ENCODE results near the gene IFI35.
"Not testable (repeated sequence)": the region's sequence is repeated elsewhere in the genome, so short reads cannot be mapped to it uniquely, and the experiment has no call there.

IFI35 gene

DNA sequence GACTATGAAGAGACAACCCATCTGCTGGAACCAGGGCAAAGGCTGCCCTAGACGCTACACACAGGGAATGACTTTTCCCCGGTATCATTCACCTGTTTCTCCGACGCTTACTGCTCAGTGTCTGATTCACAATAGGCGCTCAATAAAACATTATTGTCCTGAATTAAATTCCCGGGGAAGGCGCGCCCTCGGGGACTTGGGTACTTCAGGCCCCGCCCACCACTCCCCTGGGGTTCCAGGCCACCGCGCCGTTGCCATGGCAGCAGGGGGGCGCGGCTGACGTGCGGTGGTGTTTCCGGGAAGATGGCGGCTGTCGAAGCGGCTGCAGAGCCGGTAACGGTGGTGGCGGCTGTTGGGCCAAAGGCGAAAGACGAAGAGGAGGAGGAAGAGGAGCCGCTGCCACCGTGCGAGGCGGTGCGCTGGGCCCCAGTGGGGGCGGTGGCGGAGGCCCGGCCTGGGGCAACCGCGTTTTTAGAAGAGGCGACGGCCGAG is 26.3 kb upstream of the IFI35 start, which contains the start of gene RUNDC1:
Gene RUNDC1, plus strand, starts transcription at position 292 of the 492 bp plus-strand sequence. Its CDS starts 12 bp downstream, at position 304.
- Histone ChIP-seq H3K4me1 (ENCODE audit: control insufficient read depth in 5 of 5, insufficient read depth in 5 of 5, low read length in 5 of 5) (peaks cover 0 to 42% (median 38%) of the 10 kb centered on the region in 5 donors), H3K9ac (ENCODE audit: low read length in 5 of 5) (peak within 1 kb of the TSS; percentile 53 to 89 (median 87)), H3K4me3 (ENCODE audit: low read depth in 1 of 5, low read length in 5 of 5) (peak within 1 kb of the TSS; percentile 82 to 95 (median 88)), H3K36me3 (ENCODE audit: control insufficient read depth in 5 of 5, insufficient read depth in 5 of 5, low read length in 5 of 5) (no peaks in the 10 kb centered on the region), H3K27ac (ENCODE audit: low read depth, low read length) (peak within 1 kb of the TSS; percentile 69), H3K9me3 (ENCODE audit: control insufficient read depth in 5 of 5, low read length in 5 of 5) (no peaks in the 10 kb centered on the region), H3K27me3 (ENCODE audit: control insufficient read depth in 5 of 5, insufficient read depth in 4 of 5, low read length in 5 of 5) (no peaks in the 10 kb centered on the region)

DNA sequence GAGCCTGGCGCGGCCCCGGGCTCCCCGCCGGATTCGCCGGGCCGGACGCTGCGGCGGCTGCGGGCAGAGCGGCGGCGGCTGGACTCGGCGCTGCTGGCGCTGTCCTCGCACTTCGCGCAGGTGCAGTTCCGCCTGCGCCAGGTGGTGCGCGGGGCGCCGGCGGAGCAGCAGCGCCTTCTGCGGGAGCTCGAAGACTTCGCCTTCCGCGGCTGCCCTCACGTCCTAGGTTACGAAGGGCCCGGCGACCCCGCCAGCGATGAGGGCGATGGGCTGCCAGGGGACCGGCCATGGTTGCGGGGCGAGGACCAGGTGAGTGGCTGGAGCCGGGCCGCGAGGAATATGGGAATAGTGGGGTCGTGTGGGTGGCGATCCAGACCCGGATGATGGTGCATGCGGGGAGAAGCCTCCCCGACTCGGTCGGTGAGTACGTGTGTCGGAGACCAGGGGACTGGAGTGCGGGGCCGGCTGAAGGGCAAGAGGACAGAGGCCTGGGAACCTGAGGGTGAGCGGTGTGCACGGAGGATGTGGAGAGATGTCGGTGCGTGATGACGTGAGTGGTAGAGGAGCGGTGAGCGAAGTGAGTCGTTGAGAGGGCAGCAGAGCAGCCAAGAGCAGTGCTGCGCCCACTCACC is 25.7 kb upstream of the IFI35 start:
- peak overlapping the region; percentile 69 for H3K27ac ChIP-seq (ENCODE audit: low read depth, low read length)
- no peaks in the 10 kb centered on the region for H3K27me3 ChIP-seq (ENCODE audit: control insufficient read depth in 5 of 5, insufficient read depth in 4 of 5, low read length in 5 of 5)
- H3K36me3 ChIP-seq (ENCODE audit: control insufficient read depth in 5 of 5, insufficient read depth in 5 of 5, low read length in 5 of 5) = no peaks in the 10 kb centered on the region
- H3K9ac ChIP-seq (ENCODE audit: low read length in 5 of 5) = peak overlapping the region; percentile 53 to 89 (median 87)
- H3K9me3 ChIP-seq (ENCODE audit: control insufficient read depth in 5 of 5, low read length in 5 of 5) = no peaks in the 10 kb centered on the region
- H3K4me3 ChIP-seq (ENCODE audit: low read depth in 1 of 5, low read length in 5 of 5) = peak overlapping the region; percentile 82 to 95 (median 88)
- H3K4me1 ChIP-seq (ENCODE audit: control insufficient read depth in 5 of 5, insufficient read depth in 5 of 5, low read length in 5 of 5) = peaks cover 0 to 46% (median 43%) of the 10 kb centered on the region in 5 donors

GRCh38 chr17:42982266-42982665 is 24.3 kb upstream of the IFI35 start:
- Histone ChIP-seq H3K36me3 (ENCODE audit: control insufficient read depth in 5 of 5, insufficient read depth in 5 of 5, low read length in 5 of 5) (peaks cover 0 to 4% (median 3%) of the 10 kb centered on the region in 5 donors), H3K9me3 (ENCODE audit: control insufficient read depth in 5 of 5, low read length in 5 of 5) (no peaks in the 10 kb centered on the region), H3K4me1 (ENCODE audit: control insufficient read depth in 5 of 5, insufficient read depth in 5 of 5, low read length in 5 of 5) (peaks cover 0 to 56% (median 54%) of the 10 kb centered on the region in 5 donors), H3K27ac (ENCODE audit: low read depth, low read length) (no peak overlapping the region), H3K4me3 (ENCODE audit: low read depth in 1 of 5, low read length in 5 of 5) (peak overlapping the region in 2 of 5 donors; percentile 88 to 90), H3K9ac (ENCODE audit: low read length in 5 of 5) (no peak overlapping the region), H3K27me3 (ENCODE audit: control insufficient read depth in 5 of 5, insufficient read depth in 4 of 5, low read length in 5 of 5) (no peaks in the 10 kb centered on the region)

DNA sequence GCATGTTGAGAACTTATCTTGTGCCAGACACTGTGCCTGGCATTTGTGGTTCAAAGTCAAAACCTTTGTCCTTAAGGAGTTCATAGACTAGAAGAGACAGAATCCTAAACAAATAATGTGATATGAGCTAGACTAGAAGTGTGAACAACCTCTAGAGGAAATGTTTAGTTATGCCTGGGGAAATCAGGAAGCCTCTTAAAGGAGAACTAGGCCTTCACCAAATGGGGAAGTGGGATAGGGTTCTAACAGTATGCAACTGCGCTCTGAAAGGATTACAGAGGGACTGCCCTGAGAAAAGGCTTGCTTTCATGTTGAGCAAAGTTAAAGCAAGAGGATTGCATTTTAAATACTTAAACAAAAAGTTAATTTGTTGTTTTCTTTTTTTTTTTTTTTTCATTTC is 21.4 kb upstream of the IFI35 start:
- peaks cover 5 to 31% (median 25%) of the 10 kb centered on the region in 5 donors for H3K36me3 ChIP-seq (ENCODE audit: control insufficient read depth in 5 of 5, insufficient read depth in 5 of 5, low read length in 5 of 5)
- no peaks in the 10 kb centered on the region for H3K9me3 ChIP-seq (ENCODE audit: control insufficient read depth in 5 of 5, low read length in 5 of 5)
- no peaks in the 10 kb centered on the region for H3K27me3 ChIP-seq (ENCODE audit: control insufficient read depth in 5 of 5, insufficient read depth in 4 of 5, low read length in 5 of 5)
- H3K4me1 ChIP-seq (ENCODE audit: control insufficient read depth in 5 of 5, insufficient read depth in 5 of 5, low read length in 5 of 5) = peaks cover 0 to 60% (median 53%) of the 10 kb centered on the region in 5 donors
- H3K9ac ChIP-seq (ENCODE audit: low read length in 5 of 5) = no peak overlapping the region
- no peak overlapping the region for H3K4me3 ChIP-seq (ENCODE audit: low read depth in 1 of 5, low read length in 5 of 5)
- H3K27ac ChIP-seq (ENCODE audit: low read depth, low read length) = peak overlapping the region; percentile 8

DNA sequence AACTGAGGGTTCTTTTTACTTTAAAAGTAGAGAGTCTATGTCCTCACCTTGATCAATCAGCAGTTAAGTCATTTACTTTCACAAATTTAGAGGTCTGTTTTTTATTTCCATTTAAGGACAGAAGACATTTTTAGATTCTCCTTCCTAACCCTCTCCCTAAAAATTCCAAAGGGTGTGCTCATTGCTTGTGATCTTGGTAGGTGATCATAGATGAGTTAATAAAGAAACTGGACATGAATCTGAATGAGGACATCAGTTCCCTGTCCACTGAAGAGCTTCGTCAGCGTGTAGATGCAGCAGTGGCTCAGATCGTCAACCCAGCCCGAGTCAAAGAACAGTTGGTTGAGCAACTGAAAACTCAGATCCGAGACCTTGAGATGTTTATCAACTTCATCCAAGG is 17.4 kb upstream of the IFI35 start:
- Histone ChIP-seq H3K27ac (ENCODE audit: low read depth, low read length) (no peak overlapping the region), H3K4me3 (ENCODE audit: low read depth in 1 of 5, low read length in 5 of 5) (no peak overlapping the region), H3K9me3 (ENCODE audit: control insufficient read depth in 5 of 5, low read length in 5 of 5) (no peaks in the 10 kb centered on the region), H3K36me3 (ENCODE audit: control insufficient read depth in 5 of 5, insufficient read depth in 5 of 5, low read length in 5 of 5) (peaks cover 9 to 68% (median 53%) of the 10 kb centered on the region in 5 donors), H3K9ac (ENCODE audit: low read length in 5 of 5) (no peak overlapping the region), H3K4me1 (ENCODE audit: control insufficient read depth in 5 of 5, insufficient read depth in 5 of 5, low read length in 5 of 5) (peaks cover 0 to 42% (median 31%) of the 10 kb centered on the region in 5 donors), H3K27me3 (ENCODE audit: control insufficient read depth in 5 of 5, insufficient read depth in 4 of 5, low read length in 5 of 5) (no peaks in the 10 kb centered on the region)

GRCh38 chr17:42989726-42990652 is 16.6 kb upstream of the IFI35 start:
- Histone ChIP-seq H3K9ac (ENCODE audit: low read length in 5 of 5) (no peak overlapping the region), H3K4me3 (ENCODE audit: low read depth in 1 of 5, low read length in 5 of 5) (no peak overlapping the region), H3K27me3 (ENCODE audit: control insufficient read depth in 5 of 5, insufficient read depth in 4 of 5, low read length in 5 of 5) (no peaks in the 10 kb centered on the region), H3K27ac (ENCODE audit: low read depth, low read length) (no peak overlapping the region), H3K4me1 (ENCODE audit: control insufficient read depth in 5 of 5, insufficient read depth in 5 of 5, low read length in 5 of 5) (peaks cover 0 to 33% (median 23%) of the 10 kb centered on the region in 5 donors), H3K9me3 (ENCODE audit: control insufficient read depth in 5 of 5, low read length in 5 of 5) (no peaks in the 10 kb centered on the region), H3K36me3 (ENCODE audit: control insufficient read depth in 5 of 5, insufficient read depth in 5 of 5, low read length in 5 of 5) (peaks cover 9 to 74% (median 53%) of the 10 kb centered on the region in 5 donors)

- no peak overlapping the region for H3K27ac ChIP-seq (ENCODE audit: low read depth, low read length)
- peaks cover 9 to 74% (median 53%) of the 10 kb centered on the region in 5 donors for H3K36me3 ChIP-seq (ENCODE audit: control insufficient read depth in 5 of 5, insufficient read depth in 5 of 5, low read length in 5 of 5)
- no peaks in the 10 kb centered on the region for H3K27me3 ChIP-seq (ENCODE audit: control insufficient read depth in 5 of 5, insufficient read depth in 4 of 5, low read length in 5 of 5)
- H3K9ac ChIP-seq (ENCODE audit: low read length in 5 of 5) = no peak overlapping the region
- H3K4me3 ChIP-seq (ENCODE audit: low read depth in 1 of 5, low read length in 5 of 5) = no peak overlapping the region
- no peaks in the 10 kb centered on the region for H3K9me3 ChIP-seq (ENCODE audit: control insufficient read depth in 5 of 5, low read length in 5 of 5)
- peaks cover 0 to 21% (median 12%) of the 10 kb centered on the region in 5 donors for H3K4me1 ChIP-seq (ENCODE audit: control insufficient read depth in 5 of 5, insufficient read depth in 5 of 5, low read length in 5 of 5)
These were observed 15.1 kb upstream of the IFI35 start for GRCh38 chr17:42991471-42991870.

DNA sequence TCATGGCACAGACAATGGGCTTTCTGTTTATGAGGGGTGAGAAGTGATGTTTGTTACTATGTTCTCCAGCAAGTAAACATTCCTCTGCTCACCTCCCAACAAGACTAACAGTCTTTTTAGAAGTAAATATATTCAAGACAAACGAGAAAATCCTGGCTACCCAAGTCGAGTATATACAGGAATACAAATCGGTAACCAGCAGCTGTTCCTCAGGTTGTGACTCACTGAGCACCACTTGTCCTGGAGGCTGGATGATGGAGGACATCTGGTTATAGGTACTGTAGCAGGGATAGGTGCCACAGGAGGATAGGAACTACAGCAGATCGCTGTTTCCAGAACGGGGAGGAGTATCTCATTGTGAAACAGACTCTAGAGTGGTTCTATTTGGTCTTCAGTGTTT is 13.7 kb upstream of the IFI35 start:
- Histone ChIP-seq H3K36me3 (ENCODE audit: control insufficient read depth in 5 of 5, insufficient read depth in 5 of 5, low read length in 5 of 5) (peaks cover 9 to 67% (median 47%) of the 10 kb centered on the region in 5 donors), H3K4me1 (ENCODE audit: control insufficient read depth in 5 of 5, insufficient read depth in 5 of 5, low read length in 5 of 5) (peaks cover 0 to 14% (median 8%) of the 10 kb centered on the region in 5 donors), H3K27ac (ENCODE audit: low read depth, low read length) (no peak overlapping the region), H3K9ac (ENCODE audit: low read length in 5 of 5) (no peak overlapping the region), H3K27me3 (ENCODE audit: control insufficient read depth in 5 of 5, insufficient read depth in 4 of 5, low read length in 5 of 5) (no peaks in the 10 kb centered on the region), H3K4me3 (ENCODE audit: low read depth in 1 of 5, low read length in 5 of 5) (no peak overlapping the region), H3K9me3 (ENCODE audit: control insufficient read depth in 5 of 5, low read length in 5 of 5) (no peaks in the 10 kb centered on the region)

GRCh38 chr17:42993913-42994312 is 12.7 kb upstream of the IFI35 start:
- Histone ChIP-seq H3K4me1 (ENCODE audit: control insufficient read depth in 5 of 5, insufficient read depth in 5 of 5, low read length in 5 of 5) (peaks cover 0 to 12% (median 11%) of the 10 kb centered on the region in 5 donors), H3K36me3 (ENCODE audit: control insufficient read depth in 5 of 5, insufficient read depth in 5 of 5, low read length in 5 of 5) (peaks cover 9 to 56% (median 41%) of the 10 kb centered on the region in 5 donors)
- H3K27me3 ChIP-seq (ENCODE audit: control insufficient read depth in 5 of 5, insufficient read depth in 4 of 5, low read length in 5 of 5); H3K9ac ChIP-seq (ENCODE audit: low read length in 5 of 5); H3K9me3 ChIP-seq (ENCODE audit: control insufficient read depth in 5 of 5, low read length in 5 of 5); H3K27ac ChIP-seq (ENCODE audit: low read depth, low read length); H3K4me3 ChIP-seq (ENCODE audit: low read depth in 1 of 5, low read length in 5 of 5): not testable (repeated sequence)
